ENCODE data around the gene CNPY4.

DNA sequence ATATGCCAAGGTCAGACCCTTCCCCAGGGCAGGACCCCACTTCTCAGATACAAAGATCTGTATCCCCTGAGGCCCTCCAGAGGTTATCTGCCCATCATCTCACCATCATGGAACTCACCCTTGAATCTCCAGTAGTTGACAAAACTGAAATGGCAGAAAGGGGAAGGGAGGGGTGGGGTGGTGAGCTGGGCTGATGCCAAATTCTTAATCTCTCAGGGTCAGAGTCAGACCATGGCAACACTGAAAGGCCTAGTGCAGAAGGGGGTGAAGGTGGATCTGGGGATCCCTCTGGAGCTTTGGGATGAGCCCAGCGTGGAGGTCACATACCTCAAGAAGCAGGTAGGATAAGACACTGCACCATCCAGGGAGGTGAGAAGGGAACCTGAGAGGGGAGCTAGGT lies 3.1 kb downstream of the CNPY4 start:
- TF ChIP-seq, protein P1, sequence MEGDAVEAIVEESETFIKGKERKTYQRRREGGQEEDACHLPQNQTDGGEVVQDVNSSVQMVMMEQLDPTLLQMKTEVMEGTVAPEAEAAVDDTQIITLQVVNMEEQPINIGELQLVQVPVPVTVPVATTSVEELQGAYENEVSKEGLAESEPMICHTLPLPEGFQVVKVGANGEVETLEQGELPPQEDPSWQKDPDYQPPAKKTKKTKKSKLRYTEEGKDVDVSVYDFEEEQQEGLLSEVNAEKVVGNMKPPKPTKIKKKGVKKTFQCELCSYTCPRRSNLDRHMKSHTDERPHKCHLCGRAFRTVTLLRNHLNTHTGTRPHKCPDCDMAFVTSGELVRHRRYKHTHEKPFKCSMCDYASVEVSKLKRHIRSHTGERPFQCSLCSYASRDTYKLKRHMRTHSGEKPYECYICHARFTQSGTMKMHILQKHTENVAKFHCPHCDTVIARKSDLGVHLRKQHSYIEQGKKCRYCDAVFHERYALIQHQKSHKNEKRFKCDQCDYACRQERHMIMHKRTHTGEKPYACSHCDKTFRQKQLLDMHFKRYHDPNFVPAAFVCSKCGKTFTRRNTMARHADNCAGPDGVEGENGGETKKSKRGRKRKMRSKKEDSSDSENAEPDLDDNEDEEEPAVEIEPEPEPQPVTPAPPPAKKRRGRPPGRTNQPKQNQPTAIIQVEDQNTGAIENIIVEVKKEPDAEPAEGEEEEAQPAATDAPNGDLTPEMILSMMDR (IDR thresholded peaks at IDR 0.05) = no peak
- no peak for TF ChIP-seq POLR2A (IDR thresholded peaks at IDR 0.05)

All from uterus (tissue), 2 donors.